Esophagus squamous epithelium (tissue), 5 donors: ENCODE data around the gene ADGRF5. TPM values are rescaled to one million over a fixed set of nuclear protein-coding genes. Genes with fewer than 3 reads are reported as not detected.

Source experiments
- DNase-seq: peaks from one replicate; lab custom pipeline; 2025; lab: John Stamatoyannopoulos, UW
- H3K27ac ChIP-seq, 4 donors: fragments of 200-600 bp; sonication (generic); one replicate each; pipeline ENCODE4 v1.5.1; 2016 to 2019; ENCODE audit warnings: mild to moderate bottlenecking in 1 of 4
- H3K27me3 ChIP-seq, 4 donors: fragments of 200-600 bp; sonication (generic); 1 replicate in 3 of 4; 2 replicates in 1 of 4; pipeline versions ENCODE4 v1.5.1 to v1.6.0; 2017 to 2021; ENCODE audit warnings: antibody characterized with exemption in 1 of 4
- H3K36me3 ChIP-seq, 3 donors: fragments of 200-600 bp; sonication (generic); one replicate each; pipeline ENCODE4 v1.5.1; 2016 to 2019
- H3K4me1 ChIP-seq, 3 donors: fragments of 200-600 bp; sonication (generic); one replicate each; pipeline ENCODE4 v1.5.1; 2017 to 2019
- H3K4me3 ChIP-seq, 4 donors: fragments of 200-600 bp; sonication (generic); 1 replicate in 3 of 4; 2 replicates in 1 of 4; pipeline ENCODE4 v1.5.1; 2016 to 2019; ENCODE audit warnings: mild to moderate bottlenecking in 2 of 4, moderate library complexity in 1 of 4
- H3K9me3 ChIP-seq, 3 donors: fragments of 200-600 bp; sonication (generic); one replicate each; pipeline ENCODE4 v1.5.1; 2016 to 2019
- POLR2A ChIP-seq, 4 donors: fragments of 450-650 bp; IDR thresholded peaks; one replicate each; pipeline ENCODE4 v1.6.1; 2017; ENCODE audit warnings: antibody characterized with exemption in 4 of 4, mild to moderate bottlenecking in 4 of 4, moderate library complexity in 3 of 4
- WGBS, 2 donors: methylation state at CpG; one replicate each; pipeline ENCODE4 v1.1.5; 2018; 5-methylcytosine and 5-hydroxymethylcytosine counted together
- intact Hi-C: fragments of 100-400 bp; cut with DNase I; formaldehyde crosslinking; loops from one replicate; pipeline ENCODE4 v1.15.0; 2022
- total RNA-seq, 4 donors: library from RNA; depleted of rRNA; stranded (reverse); fragments of >200 nt; gene quantifications; one replicate each; pipeline ENCODE4 v1.1.0, GENCODE V29; 2016
- TF ChIP-seq, protein P1 (sequence below), 6 experiments: fragments of 450-650 bp in 4 of 6; fragments of 200-600 bp in 2 of 6; sonication (generic) in 2 of 6; IDR thresholded peaks; one replicate each; pipeline ENCODE4 v1.5.1; 2016 to 2019; ENCODE audit warnings: antibody characterized with exemption in 6 of 6, mild to moderate bottlenecking in 4 of 6, moderate library complexity in 4 of 6
- donor health status: DM: yes; HTN: yes; CAD: no.

The ADGRF5 gene
- total RNA-seq, 4 donors from 2014 or later: 1.1 to 9.5 (median 4.0) TPM

- 35 to 39% methylated on average over 5 of the region's 5 CpGs for WGBS, 2 donors
- peak overlapping the region in 1 of 4 donors; percentile 19 for H3K27ac ChIP-seq
- H3K4me1 ChIP-seq: peaks cover 0 to 23% (median 0%) of the 10 kb centered on the region in 3 donors
- intact Hi-C loops: no loop called here
- DNase-seq: no peak
- peaks cover 0 to 9% (median 0%) of the 10 kb centered on the region in 4 donors for H3K27me3 ChIP-seq
- no peak overlapping the region for H3K4me3 ChIP-seq
- no peaks in the 10 kb centered on the region for H3K9me3 ChIP-seq
- TF ChIP-seq, protein P1, sequence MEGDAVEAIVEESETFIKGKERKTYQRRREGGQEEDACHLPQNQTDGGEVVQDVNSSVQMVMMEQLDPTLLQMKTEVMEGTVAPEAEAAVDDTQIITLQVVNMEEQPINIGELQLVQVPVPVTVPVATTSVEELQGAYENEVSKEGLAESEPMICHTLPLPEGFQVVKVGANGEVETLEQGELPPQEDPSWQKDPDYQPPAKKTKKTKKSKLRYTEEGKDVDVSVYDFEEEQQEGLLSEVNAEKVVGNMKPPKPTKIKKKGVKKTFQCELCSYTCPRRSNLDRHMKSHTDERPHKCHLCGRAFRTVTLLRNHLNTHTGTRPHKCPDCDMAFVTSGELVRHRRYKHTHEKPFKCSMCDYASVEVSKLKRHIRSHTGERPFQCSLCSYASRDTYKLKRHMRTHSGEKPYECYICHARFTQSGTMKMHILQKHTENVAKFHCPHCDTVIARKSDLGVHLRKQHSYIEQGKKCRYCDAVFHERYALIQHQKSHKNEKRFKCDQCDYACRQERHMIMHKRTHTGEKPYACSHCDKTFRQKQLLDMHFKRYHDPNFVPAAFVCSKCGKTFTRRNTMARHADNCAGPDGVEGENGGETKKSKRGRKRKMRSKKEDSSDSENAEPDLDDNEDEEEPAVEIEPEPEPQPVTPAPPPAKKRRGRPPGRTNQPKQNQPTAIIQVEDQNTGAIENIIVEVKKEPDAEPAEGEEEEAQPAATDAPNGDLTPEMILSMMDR (IDR thresholded peaks at IDR 0.05): no peak
- no peak for TF ChIP-seq POLR2A (IDR thresholded peaks at IDR 0.05)
- no peaks in the 10 kb centered on the region for H3K36me3 ChIP-seq
Observed at GRCh38 chr6:46901882-46902314, 19.8 kb downstream of the ADGRF5 start.

DNA sequence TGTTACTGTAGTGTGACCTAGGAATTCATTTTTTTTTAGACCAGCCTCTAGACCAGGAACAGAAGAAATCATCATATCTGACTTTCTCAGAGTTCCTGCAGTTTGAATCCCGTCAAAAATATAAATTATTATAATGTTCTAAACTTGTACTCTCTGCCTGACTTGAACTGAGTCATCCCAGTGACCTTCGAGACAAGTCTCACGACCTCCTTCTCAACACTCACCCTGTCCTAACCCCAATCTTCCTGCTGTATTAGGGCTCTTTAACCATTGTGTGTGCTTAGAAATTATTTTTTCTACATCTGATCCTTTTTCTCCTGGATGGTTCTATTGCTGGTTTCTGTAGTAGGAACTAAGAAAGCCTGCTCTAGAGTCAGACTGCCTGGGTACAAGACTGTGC, 21.5 kb downstream of the ADGRF5 start:
- H3K36me3 ChIP-seq: no peaks in the 10 kb centered on the region
- peaks cover 0 to 23% (median 0%) of the 10 kb centered on the region in 3 donors for H3K4me1 ChIP-seq
- H3K27me3 ChIP-seq: peaks cover 0 to 9% (median 0%) of the 10 kb centered on the region in 4 donors
- DNase-seq: no peak
- no peaks in the 10 kb centered on the region for H3K9me3 ChIP-seq
- intact Hi-C loops: no loop called here
- H3K4me3 ChIP-seq: no peak overlapping the region
- H3K27ac ChIP-seq: peak overlapping the region in 1 of 4 donors; percentile 57
- 28 to 29% methylated on average over 3 of the region's 3 CpGs for WGBS, 2 donors
- TF ChIP-seq POLR2A (IDR thresholded peaks at IDR 0.05): no peak
- TF ChIP-seq, protein P1 (IDR thresholded peaks at IDR 0.05): no peak

- 61 to 75% methylated on average over 4 of the region's 4 CpGs for WGBS, 2 donors
Observed at GRCh38 chr6:46899659-46900058, 22.1 kb downstream of the ADGRF5 start.

GRCh38 chr6:46898006-46898405, 23.7 kb downstream of the ADGRF5 start:
- DNase-seq: no peak
- H3K4me1 ChIP-seq: peaks cover 0 to 20% (median 0%) of the 10 kb centered on the region in 3 donors

More at GRCh38 chr6:46899659-46900058, 22.1 kb downstream of the ADGRF5 start:
- Histone ChIP-seq H3K4me1 (peaks cover 0 to 23% (median 0%) of the 10 kb centered on the region in 3 donors), H3K27ac (peak overlapping the region in 2 of 4 donors; percentile 26 to 57), H3K4me3 (no peak overlapping the region), H3K36me3 (no peaks in the 10 kb centered on the region), H3K27me3 (peaks cover 0 to 9% (median 0%) of the 10 kb centered on the region in 4 donors), H3K9me3 (no peaks in the 10 kb centered on the region)
- intact Hi-C loops: no loop called here
- DNase-seq: no peak
- TF ChIP-seq, protein P1 (IDR thresholded peaks at IDR 0.05): no peak
- TF ChIP-seq POLR2A (IDR thresholded peaks at IDR 0.05): no peak

GRCh38 chr6:46896871-46897270, 24.9 kb downstream of the ADGRF5 start:
- Histone ChIP-seq H3K36me3 (no peaks in the 10 kb centered on the region), H3K4me3 (no peak overlapping the region), H3K27me3 (peaks cover 0 to 9% (median 0%) of the 10 kb centered on the region in 4 donors), H3K27ac (no peak overlapping the region), H3K4me1 (peaks cover 0 to 9% (median 0%) of the 10 kb centered on the region in 3 donors), H3K9me3 (no peaks in the 10 kb centered on the region)
- no peak for DNase-seq
- TF ChIP-seq POLR2A (IDR thresholded peaks at IDR 0.05): no peak
- TF ChIP-seq, protein P1 (IDR thresholded peaks at IDR 0.05): no peak
- intact Hi-C loops: no loop called here

More at GRCh38 chr6:46898006-46898405, 23.7 kb downstream of the ADGRF5 start:
- H3K27me3 ChIP-seq: peaks cover 0 to 9% (median 0%) of the 10 kb centered on the region in 4 donors
- H3K36me3 ChIP-seq: no peaks in the 10 kb centered on the region
- H3K27ac ChIP-seq: peak overlapping the region in 2 of 4 donors; percentile 57 to 62
- TF ChIP-seq, protein P1 (IDR thresholded peaks at IDR 0.05): no peak
- TF ChIP-seq POLR2A (IDR thresholded peaks at IDR 0.05): no peak
- intact Hi-C loops: no loop called here
- 14 to 27% methylated on average over 2 of the region's 2 CpGs for WGBS, 2 donors
- no peaks in the 10 kb centered on the region for H3K9me3 ChIP-seq
- H3K4me3 ChIP-seq: no peak overlapping the region
